H9 (cell line): ENCODE data around the gene MME. TPM values are rescaled to one million over a fixed set of nuclear protein-coding genes. Genes with fewer than 3 reads are reported as not detected.

Source experiments
- DNase-seq: peaks from one replicate; pipeline ENCODE4 v3.0.0-alpha.2; 2017
- H2AFZ ChIP-seq: one replicate; pipeline ENCODE4 v1.6.1; 2013; ENCODE audit warnings: mild to moderate bottlenecking, low read length, control low read depth, moderate library complexity
- H2AK5ac ChIP-seq: 2 replicates; pipeline ENCODE4 v1.6.1; 2013; ENCODE audit warnings: low read length, control low read depth, mixed read lengths; ENCODE audit not compliant: insufficient read length
- H2BK120ac ChIP-seq: one replicate; pipeline ENCODE4 v1.6.1; 2013; ENCODE audit warnings: low read depth, mild to moderate bottlenecking, low read length, control low read depth, inconsistent platforms; ENCODE audit not compliant: poor library complexity, severe bottlenecking
- H2BK12ac ChIP-seq: 2 replicates; pipeline ENCODE4 v1.6.1; 2013; ENCODE audit warnings: low read length, control low read depth, mixed read lengths, low read depth; ENCODE audit not compliant: insufficient read length
- H2BK15ac ChIP-seq: 2 replicates; pipeline ENCODE4 v1.6.1; 2013; ENCODE audit warnings: low read depth, low read length, control low read depth
- H2BK20ac ChIP-seq: one replicate; pipeline ENCODE4 v1.6.1; 2013; ENCODE audit warnings: low read depth, mild to moderate bottlenecking, low read length, control low read depth, inconsistent platforms; ENCODE audit not compliant: poor library complexity, severe bottlenecking
- H2BK5ac ChIP-seq: 2 replicates; pipeline ENCODE4 v1.6.1; 2013; ENCODE audit warnings: low read length, control low read depth, mixed read lengths; ENCODE audit not compliant: insufficient read length
- H3K14ac ChIP-seq: 2 replicates; pipeline ENCODE4 v1.6.1; 2013; ENCODE audit warnings: low read length, control low read depth; ENCODE audit not compliant: insufficient read depth
- H3K18ac ChIP-seq: 2 replicates; pipeline ENCODE4 v1.6.1; 2013; ENCODE audit warnings: low read depth, mild to moderate bottlenecking, mixed read lengths, low read length, control low read depth; ENCODE audit not compliant: insufficient read length
- H3K23ac ChIP-seq: 2 replicates; pipeline ENCODE4 v1.6.1; 2013; ENCODE audit warnings: low read length, control low read depth, mixed read lengths, low read depth; ENCODE audit not compliant: insufficient read length
- H3K23me2 ChIP-seq: 2 replicates; pipeline ENCODE4 v1.6.1; 2013; ENCODE audit warnings: low read depth, mild to moderate bottlenecking, mixed read lengths, low read length, control low read depth; ENCODE audit not compliant: insufficient read length, poor library complexity, severe bottlenecking
- H3K27ac ChIP-seq: 2 replicates; pipeline ENCODE4 v1.5.1; 2013; ENCODE audit warnings: low read length, control low read depth, mixed read lengths, low read depth; ENCODE audit not compliant: insufficient read length
- H3K27me3 ChIP-seq: 2 replicates; pipeline ENCODE4 v1.6.1; 2013; ENCODE audit warnings: low read length, control low read depth, inconsistent platforms; ENCODE audit not compliant: insufficient read depth
- H3K4ac ChIP-seq: 2 replicates; pipeline ENCODE4 v1.6.1; 2013; ENCODE audit warnings: low read depth, mild to moderate bottlenecking, control low read depth, inconsistent platforms, low read length, moderate library complexity
- H3K4me1 ChIP-seq: 2 replicates; pipeline ENCODE4 v1.6.1; 2013; ENCODE audit warnings: low read length, control low read depth, inconsistent platforms; ENCODE audit not compliant: insufficient read depth
- H3K4me2 ChIP-seq: 2 replicates; pipeline ENCODE4 v1.6.1; 2013; ENCODE audit warnings: low read length, control low read depth, mixed read lengths; ENCODE audit not compliant: insufficient read length, insufficient read depth
- H3K56ac ChIP-seq: 2 replicates; pipeline ENCODE4 v1.6.1; 2013; ENCODE audit warnings: low read depth, mild to moderate bottlenecking, mixed read lengths, low read length, control low read depth; ENCODE audit not compliant: insufficient read length
- H3K79me1 ChIP-seq: 2 replicates; pipeline ENCODE4 v1.6.1; 2013; ENCODE audit warnings: low read depth, mild to moderate bottlenecking, moderate library complexity, low read length, control low read depth, inconsistent platforms; ENCODE audit not compliant: insufficient read depth, poor library complexity, severe bottlenecking
- H3K79me2 ChIP-seq: 2 replicates; pipeline ENCODE4 v1.6.1; 2013; ENCODE audit warnings: low read length, control low read depth, inconsistent platforms; ENCODE audit not compliant: insufficient read depth
- H3K9ac ChIP-seq: 2 replicates; pipeline ENCODE4 v1.6.1; 2013; ENCODE audit warnings: low read length, control low read depth, mixed read lengths; ENCODE audit not compliant: insufficient read length; ENCODE audit errors: extremely low read depth
- H3K9me3 ChIP-seq: one replicate; pipeline ENCODE4 v1.6.1; 2013; ENCODE audit warnings: low read depth, low read length, inconsistent platforms; ENCODE audit not compliant: control insufficient read depth
- H3T11ph ChIP-seq: one replicate; pipeline ENCODE4 v1.6.1; 2013; ENCODE audit warnings: mild to moderate bottlenecking, low read length, control low read depth, inconsistent platforms
- H4K20me1 ChIP-seq: one replicate; pipeline ENCODE4 v1.6.1; 2013; ENCODE audit not compliant: control insufficient read depth, insufficient read length, insufficient read depth
- H4K5ac ChIP-seq: 2 replicates; pipeline ENCODE4 v1.6.1; 2013; ENCODE audit warnings: low read depth, mild to moderate bottlenecking, mixed read lengths, low read length, control low read depth; ENCODE audit not compliant: insufficient read length
- H4K8ac ChIP-seq: replicated peaks from 2 replicates; pipeline ENCODE4 v1.6.1; 2013; ENCODE audit warnings: low read length, control low read depth, mixed read lengths, low read depth; ENCODE audit not compliant: insufficient read length
- H4K91ac ChIP-seq: 2 replicates; pipeline ENCODE4 v1.6.1; 2013; ENCODE audit warnings: low read depth, mild to moderate bottlenecking, moderate library complexity, mixed read lengths, low read length, control low read depth; ENCODE audit not compliant: insufficient read length
- H3K27ac Mint-ChIP-seq, 3 experiments: 2 replicates in 2 of 3; 3 replicates in 1 of 3; pipeline ENCODE4 v1.8.0; 2020 to 2021; ENCODE audit warnings: mixed read lengths in 3 of 3, mild to moderate bottlenecking in 1 of 3, moderate library complexity in 1 of 3
- H3K27me3 Mint-ChIP-seq: 2 replicates; pipeline ENCODE4 v1.8.0; 2021; ENCODE audit warnings: low read depth, mild to moderate bottlenecking, moderate library complexity, mixed read lengths
- H3K36me3 Mint-ChIP-seq, 3 experiments: 2 replicates in 2 of 3; 3 replicates in 1 of 3; pipeline ENCODE4 v1.8.0; 2020 to 2021; ENCODE audit warnings: low read depth in 3 of 3, mixed read lengths in 3 of 3; ENCODE audit not compliant: insufficient read depth in 1 of 3
- H3K4me1 Mint-ChIP-seq, 2 experiments: 2 replicates each; pipeline ENCODE4 v1.8.0; 2020; ENCODE audit warnings: mixed read lengths in 2 of 2
- H3K4me3 Mint-ChIP-seq, 2 experiments: 2 replicates in 1 of 2; 3 replicates in 1 of 2; pipeline ENCODE4 v1.8.0; 2020 to 2021; ENCODE audit warnings: mild to moderate bottlenecking in 2 of 2, mixed read lengths in 2 of 2, moderate library complexity in 1 of 2
- H3K9me3 Mint-ChIP-seq, 2 experiments: 2 replicates in 1 of 2; 3 replicates in 1 of 2; pipeline ENCODE4 v1.8.0; 2020; ENCODE audit warnings: mild to moderate bottlenecking in 2 of 2, mixed read lengths in 2 of 2, moderate library complexity in 1 of 2
- CTCF ChIP-seq: fragments of 200-600 bp; sonication (generic); conservative IDR thresholded peaks from 3 replicates; pipeline ENCODE4 v1.8.0; 2021; ENCODE audit warnings: antibody characterized with exemption, mild to moderate bottlenecking
- WGBS: extraction: QIAGEN DNeasy Blood & Tissue Kit; methylation state at CpG from one replicate; pipeline ENCODE4 v1.1.7; 2013; ENCODE audit warnings: missing lambda C conversion rate, low lambda C conversion rate, mixed read lengths; ENCODE audit not compliant: insufficient read length; ENCODE audit errors: extremely low coverage; 5-methylcytosine and 5-hydroxymethylcytosine counted together
- total RNA-seq: library from RNA; stranded (reverse); gene quantifications from 2 replicates; pipeline ENCODE4 v1.2.1, GENCODE V29; 2021

The MME gene
- total RNA-seq, 1 experiment from 2014 or later = 16.4 TPM

- no peaks in the 10 kb centered on the region for H3K4me1 ChIP-seq
- peak overlapping the region; percentile 45 for H2BK20ac ChIP-seq
- no peaks in the 10 kb centered on the region for H3K79me2 ChIP-seq
- H4K8ac ChIP-seq = no peak overlapping the region
- Mint-ChIP-seq H3K36me3 (no peaks in the 10 kb centered on the region), H3K27ac (no peak overlapping the region; a peak in 1 of 7 replicates), H3K4me1 (peaks cover 3 to 4% of the 10 kb centered on the region in 2 experiments; a peak in 3 of 4 replicates), H3K27me3 (no peaks in the 10 kb centered on the region), H3K4me3 (no peak overlapping the region), H3K9me3 (no peaks in the 10 kb centered on the region)
- no peak overlapping the region for H3K14ac ChIP-seq
- no peak overlapping the region for H2AK5ac ChIP-seq
- H3K9me3 ChIP-seq = no peaks in the 10 kb centered on the region
- no peak overlapping the region for H3K56ac ChIP-seq
- H2BK15ac ChIP-seq = no peak overlapping the region
- DNase-seq = no peak
- no peak overlapping the region for H3K27ac ChIP-seq
- TF ChIP-seq CTCF = no peak
- H3K23ac ChIP-seq = no peak overlapping the region
- no peak overlapping the region for H3T11ph ChIP-seq
- H2AFZ ChIP-seq = no peak overlapping the region
- no peak overlapping the region for H3K4ac ChIP-seq
- no peak overlapping the region for H2BK5ac ChIP-seq
- H2BK120ac ChIP-seq = no peak overlapping the region
- WGBS = no CpG with 5 or more reads among the region's 11 CpGs
- no peak overlapping the region for H3K9ac ChIP-seq
- H3K18ac ChIP-seq = no peak overlapping the region
- H4K20me1 ChIP-seq = no peaks in the 10 kb centered on the region
- H2BK12ac ChIP-seq = no peak overlapping the region
- no peak overlapping the region for H4K91ac ChIP-seq
- no peak overlapping the region for H3K4me2 ChIP-seq
- H3K27me3 ChIP-seq = no peaks in the 10 kb centered on the region
- no peaks in the 10 kb centered on the region for H3K79me1 ChIP-seq
- H4K5ac ChIP-seq = no peak overlapping the region
- H3K23me2 ChIP-seq = no peaks in the 10 kb centered on the region
These were observed 31.1 kb downstream of the MME start for GRCh38 chr3:155110996-155111901.
